NCI-H2196 (cell line): ENCODE measurements around the gene CHD9.

Experiments used
- DNase-seq: peaks from one replicate; lab custom pipeline; 2025; ENCODE audit not compliant: unreplicated experiment; lab: John Stamatoyannopoulos, UW

Gene CHD9

DNA sequence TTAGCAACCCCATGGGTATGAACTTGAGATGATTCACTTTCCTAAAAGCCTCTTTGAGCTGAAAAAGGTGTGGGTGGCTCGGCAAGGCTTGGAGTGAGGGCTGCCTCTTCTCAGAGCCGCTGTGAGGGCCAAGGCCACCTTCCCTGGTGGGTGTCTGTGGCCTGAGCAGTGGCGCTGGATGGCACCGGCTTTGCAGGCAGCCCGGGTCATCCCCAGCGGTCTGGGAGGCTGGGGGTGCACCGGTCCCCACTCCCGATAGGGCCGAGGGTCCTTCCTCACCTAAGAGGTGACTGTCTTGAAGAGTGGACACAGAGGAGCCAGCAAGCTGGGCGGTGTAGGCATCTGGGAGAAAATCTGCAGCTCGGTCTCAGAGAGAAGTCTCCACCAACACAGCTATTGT is 300.3 kb downstream of the CHD9 start:
- DNase-seq, result no peak

DNA sequence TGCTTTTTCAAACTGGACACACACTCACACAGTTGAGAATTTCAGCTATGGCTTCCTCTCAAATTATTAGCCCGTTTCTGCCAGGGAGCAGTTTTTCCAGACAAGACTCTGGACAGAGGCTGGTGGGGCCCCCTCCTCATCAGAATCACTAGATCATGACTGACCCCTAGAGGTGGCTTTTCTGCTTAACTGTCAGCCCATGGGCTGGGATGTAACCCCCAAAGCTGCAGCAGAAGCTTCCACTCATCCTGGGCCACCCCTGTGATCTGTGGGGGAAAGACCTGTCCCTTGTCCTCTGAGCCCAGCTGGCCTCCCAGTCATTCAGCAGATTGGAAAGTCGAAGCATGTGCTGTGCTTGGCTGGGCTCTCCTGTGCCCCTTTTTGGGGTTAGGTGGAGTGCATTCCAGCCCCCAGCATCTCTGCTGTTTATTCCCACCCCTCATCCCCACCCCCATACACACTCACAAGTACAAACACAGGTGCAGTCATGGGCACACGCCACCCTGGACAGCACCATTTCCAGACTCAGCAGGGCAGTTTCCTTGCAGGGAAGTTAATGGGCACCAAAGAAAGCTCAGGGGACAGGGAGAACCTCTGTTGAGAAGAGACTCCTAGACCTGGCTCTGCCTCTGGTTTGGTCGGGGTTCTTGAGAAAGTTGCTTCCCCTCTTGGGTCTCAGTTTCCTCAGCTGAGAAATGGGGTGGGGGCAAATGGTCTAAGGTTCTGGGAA is 301.9 kb downstream of the CHD9 start:
- no peak for DNase-seq

DNA sequence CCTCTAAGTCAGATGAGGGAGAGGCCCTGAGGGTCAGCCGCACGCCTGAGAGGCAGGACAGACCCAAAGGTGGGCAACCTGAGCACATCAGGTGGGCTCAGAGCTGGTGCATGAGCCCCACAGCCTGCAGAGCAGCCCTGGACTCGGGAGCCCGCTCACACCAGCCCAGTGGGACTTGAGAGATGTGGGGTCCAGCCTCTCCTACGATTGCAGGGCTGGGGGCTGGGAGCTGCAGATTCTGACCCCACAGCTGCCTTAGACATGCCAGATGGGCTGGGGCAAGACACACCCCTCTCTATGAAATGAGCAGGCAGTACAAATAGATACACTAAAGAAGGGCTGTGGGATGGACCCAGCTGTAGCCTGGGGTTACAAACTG is 302.4 kb downstream of the CHD9 start:
- no peak for DNase-seq

DNA sequence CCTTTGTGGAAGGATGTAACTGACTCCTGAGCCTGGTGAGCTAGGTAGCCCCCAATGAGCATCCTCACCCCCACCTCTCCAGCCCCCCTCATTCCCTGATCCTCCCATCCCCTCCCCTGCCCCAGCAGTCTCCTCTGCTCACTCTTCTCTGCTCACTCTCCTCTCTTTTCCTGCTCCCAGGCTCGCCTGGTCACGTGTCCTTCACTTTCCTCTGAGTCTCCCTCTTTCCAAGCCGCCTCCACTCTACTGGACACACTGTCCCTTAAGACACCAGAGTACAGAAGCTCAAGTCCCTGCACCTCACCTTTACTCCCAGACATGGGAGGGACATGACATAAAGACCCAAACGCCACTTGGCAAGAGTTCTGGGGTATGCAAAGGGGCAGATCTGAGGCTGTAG is 303.2 kb downstream of the CHD9 start:
- DNase-seq, result no peak

DNA sequence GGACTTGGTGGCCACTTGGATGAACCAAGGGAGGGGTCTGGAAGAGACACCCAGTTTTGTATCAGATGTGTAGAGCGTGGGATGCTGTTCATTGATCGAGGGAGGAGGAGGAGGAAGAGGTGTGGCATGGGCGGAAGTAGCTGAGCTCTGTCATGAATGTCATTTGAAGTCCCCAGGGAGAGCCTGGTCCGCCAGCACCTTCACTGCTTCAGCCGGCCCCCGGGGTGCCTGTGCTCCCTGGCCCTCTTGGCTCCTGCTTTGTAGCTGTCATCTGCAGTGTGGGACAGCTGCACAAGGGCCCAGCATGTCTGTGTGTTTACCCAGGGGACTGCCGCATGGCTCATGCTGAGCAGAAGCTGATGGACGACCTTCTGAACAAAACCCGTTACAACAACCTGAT is 304.1 kb downstream of the CHD9 start:
- DNase-seq, result no peak

DNA sequence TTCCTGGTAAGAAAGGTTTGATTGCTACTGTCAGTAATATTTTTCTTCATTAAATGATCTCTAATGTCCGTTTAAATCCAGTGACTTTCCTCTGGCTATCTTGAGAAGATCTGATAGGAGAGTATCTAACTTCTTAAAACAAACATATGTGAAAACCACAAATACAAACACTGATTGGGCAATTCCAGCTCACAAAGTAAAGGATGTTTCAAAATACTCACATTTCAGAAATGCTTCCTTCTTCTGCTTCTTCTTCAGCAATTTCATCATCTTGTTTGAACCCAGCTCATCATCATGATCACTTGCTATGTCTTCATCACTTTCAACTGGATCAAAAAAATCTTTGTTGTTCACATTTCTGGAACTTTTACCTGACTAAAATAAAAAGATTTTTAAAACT is 315.1 kb downstream of the CHD9 start:
- no peak for DNase-seq

DNA sequence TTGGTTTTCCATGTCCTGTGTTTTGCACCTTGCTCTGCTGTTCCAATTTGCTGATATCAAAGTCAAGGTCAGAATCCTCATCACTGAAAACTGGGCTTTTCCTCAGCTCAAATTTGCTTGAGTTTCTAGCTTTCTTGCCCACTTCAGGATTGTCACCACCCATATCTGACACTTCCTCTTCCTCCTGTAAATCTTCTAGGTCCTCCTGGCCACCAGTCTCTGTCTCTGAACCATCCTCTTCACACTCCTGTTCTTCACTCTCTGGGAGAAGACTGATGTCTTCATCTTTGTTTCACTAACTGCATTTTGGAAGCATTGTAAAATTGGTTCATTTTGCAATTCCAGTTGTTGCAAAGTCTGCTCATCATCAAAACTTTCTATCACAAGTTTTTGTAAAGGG is 316.0 kb downstream of the CHD9 start:
- DNase-seq, result no peak

DNA sequence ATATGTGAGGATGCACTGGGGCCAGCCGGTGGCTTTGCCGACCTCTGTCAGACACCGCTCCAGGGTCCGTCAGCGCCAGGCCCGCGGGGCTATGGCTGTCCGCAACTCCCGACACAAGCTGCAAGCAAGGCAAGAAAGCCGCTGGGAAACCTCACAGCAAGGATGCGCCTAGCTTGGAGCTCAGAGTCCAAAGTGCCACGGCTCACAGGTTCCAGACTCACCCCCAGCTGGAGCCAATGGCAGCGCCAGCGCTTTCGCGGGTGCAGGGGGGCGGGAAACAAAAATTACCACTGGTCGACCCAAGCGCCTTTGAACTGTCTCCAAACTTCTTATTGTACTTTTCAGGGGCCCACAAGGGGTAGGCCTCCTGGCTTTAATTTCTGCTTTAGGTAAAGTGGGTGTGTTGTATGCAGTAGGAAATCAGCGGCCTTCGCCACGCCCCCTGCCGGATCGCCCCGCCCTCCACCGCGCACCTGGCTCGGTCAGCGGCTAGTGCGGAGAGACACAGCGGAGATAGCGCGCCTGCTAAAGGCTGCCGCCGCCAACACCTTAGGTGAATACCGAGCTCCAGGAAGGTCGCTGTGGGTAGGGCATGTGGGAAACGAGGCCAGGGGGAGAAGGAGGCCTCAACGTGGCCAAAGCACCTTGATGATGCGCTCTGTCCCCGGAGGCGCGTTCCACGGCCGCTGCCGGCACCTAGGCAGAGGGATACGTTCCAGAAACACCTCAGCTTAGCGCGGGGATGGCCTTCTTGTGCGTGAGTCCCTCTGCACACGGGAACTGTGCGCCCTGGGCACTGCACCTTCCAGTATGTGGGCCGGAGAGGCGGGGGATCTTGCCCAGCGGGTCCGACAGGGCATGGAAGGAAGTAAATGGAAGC is 318.4 kb downstream of the CHD9 start:
- DNase-seq, result peak; percentile 40

DNA sequence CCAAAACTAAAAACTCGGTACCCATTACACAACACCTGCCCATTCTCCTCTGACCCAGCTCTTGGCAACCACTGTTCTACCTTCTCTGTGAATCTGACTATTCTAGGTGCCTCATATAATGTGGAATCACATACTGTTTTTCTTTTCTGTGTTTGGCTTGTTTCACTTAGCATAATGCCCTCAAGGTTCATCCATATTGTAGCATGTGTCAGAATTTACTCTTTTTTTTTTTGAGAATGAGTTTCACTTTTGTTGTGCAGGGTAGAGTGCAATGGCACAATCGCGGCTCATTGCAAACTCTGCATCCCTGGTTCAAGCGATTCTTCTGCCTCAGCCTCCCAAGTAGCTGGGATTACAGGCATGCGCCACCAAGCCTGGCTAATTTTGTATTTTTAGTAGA is 320.0 kb downstream of the CHD9 start:
- DNase-seq, result no peak

DNA sequence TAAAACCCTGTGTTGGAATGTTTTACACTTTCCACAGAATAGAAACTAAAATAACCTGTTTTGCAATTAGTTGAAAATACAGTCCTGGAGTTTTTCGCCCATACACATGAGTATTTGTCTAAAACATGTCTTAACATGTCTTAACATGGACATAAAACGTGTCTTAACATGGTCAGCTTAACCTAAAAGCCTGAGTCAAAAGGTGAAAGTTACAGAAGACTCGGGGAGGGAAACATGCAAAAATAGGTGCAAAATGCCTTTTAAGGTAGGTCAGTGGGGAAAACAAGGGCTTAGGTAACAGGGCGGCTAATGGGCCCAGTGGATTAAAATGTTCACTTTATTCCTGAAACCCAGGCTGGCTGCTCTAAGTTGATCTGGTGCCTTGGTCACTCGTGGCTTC is 323.3 kb downstream of the CHD9 start:
- DNase-seq, result no peak
